ENCODE data around the gene CAMTA1. TPM values are rescaled to one million over a fixed set of nuclear protein-coding genes. Genes with fewer than 3 reads are reported as not detected.

CAMTA1 gene
- total RNA-seq, 1 donor from 2014 or later = 47.9 TPM

DNA sequence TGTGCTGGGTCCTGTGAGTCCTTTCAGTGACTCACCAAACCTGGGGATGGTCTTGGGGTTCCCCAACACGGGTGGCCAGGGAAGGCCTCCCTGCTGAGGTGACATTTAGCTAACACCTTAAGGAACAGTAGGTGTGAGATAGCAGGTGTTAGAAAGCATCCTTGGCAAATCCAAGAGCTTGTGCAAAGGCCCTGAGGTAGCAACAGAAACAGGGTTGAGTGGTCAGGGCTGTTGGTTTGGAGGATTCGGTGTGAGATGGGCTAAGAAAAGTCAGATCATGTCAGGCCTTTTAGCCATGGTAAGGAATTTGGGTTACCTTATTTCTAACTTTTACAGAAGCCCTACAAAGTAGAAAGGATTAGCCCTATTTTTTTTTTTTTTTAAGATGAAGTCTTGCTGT, 343.0 kb downstream of the CAMTA1 start:
- Histone ChIP-seq H3K9me3 (no peaks in the 10 kb centered on the region), H3K36me3 (no peaks in the 10 kb centered on the region), H3K4me3 (no peak overlapping the region), H3K27me3 (ENCODE audit: low read depth) (no peaks in the 10 kb centered on the region), H3K4me1 (no peaks in the 10 kb centered on the region), H3K27ac (no peak overlapping the region)
- intact Hi-C loops (cut with DNase I) = no loop called here
- TF ChIP-seq, protein P1, sequence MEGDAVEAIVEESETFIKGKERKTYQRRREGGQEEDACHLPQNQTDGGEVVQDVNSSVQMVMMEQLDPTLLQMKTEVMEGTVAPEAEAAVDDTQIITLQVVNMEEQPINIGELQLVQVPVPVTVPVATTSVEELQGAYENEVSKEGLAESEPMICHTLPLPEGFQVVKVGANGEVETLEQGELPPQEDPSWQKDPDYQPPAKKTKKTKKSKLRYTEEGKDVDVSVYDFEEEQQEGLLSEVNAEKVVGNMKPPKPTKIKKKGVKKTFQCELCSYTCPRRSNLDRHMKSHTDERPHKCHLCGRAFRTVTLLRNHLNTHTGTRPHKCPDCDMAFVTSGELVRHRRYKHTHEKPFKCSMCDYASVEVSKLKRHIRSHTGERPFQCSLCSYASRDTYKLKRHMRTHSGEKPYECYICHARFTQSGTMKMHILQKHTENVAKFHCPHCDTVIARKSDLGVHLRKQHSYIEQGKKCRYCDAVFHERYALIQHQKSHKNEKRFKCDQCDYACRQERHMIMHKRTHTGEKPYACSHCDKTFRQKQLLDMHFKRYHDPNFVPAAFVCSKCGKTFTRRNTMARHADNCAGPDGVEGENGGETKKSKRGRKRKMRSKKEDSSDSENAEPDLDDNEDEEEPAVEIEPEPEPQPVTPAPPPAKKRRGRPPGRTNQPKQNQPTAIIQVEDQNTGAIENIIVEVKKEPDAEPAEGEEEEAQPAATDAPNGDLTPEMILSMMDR (IDR thresholded peaks at IDR 0.05) = no peak
- ATAC-seq (no peak), DNase-seq (no peak)

DNA sequence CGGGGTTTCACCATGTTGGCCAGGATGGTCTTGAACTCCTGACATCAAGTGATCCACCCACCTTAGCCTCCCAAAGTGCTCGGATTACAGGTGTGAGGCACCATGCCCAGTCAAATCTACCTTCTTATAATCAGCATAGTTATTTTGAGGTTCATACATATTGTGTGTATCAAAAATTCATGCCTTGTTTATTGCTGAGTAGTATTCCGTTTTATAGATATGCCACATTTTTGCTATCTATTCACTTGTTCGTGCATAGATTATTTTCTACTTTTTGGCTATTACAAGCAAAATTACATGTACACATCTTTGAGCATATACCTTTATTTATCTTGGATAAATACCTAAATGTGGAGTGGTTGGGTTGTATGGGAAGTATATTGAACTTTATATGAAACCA, 344.9 kb downstream of the CAMTA1 start:
- H3K4me1 ChIP-seq = no peaks in the 10 kb centered on the region
- no peaks in the 10 kb centered on the region for H3K9me3 ChIP-seq
- no peaks in the 10 kb centered on the region for H3K27me3 ChIP-seq (ENCODE audit: low read depth)
- no peak overlapping the region for H3K27ac ChIP-seq
- intact Hi-C loops (cut with DNase I) = no loop called here
- no peak for ATAC-seq
- TF ChIP-seq, protein P1 (IDR thresholded peaks at IDR 0.05) = no peak
- H3K4me3 ChIP-seq = no peak overlapping the region
- DNase-seq = no peak
- no peaks in the 10 kb centered on the region for H3K36me3 ChIP-seq

DNA sequence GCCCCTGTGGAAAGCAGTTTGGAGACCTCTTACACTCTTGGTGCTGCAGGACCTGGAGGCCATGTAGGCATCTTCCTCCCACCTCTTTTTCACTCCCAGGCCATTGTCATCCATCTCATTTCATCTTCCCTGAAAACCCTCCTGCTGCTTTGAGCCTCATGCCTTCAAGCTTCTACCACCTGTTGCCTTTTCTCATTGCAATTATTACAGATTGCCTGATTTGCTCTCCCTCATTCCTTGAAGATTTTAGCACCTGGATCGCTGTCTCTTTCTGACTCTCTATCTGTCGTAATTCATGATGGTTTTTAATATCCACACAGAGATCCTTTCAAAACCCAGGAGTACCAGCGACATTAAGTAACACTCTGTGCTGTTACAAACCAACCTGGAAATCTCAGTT, 350.2 kb downstream of the CAMTA1 start:
- Histone ChIP-seq H3K36me3 (no peaks in the 10 kb centered on the region), H3K4me3 (no peak overlapping the region), H3K9me3 (no peaks in the 10 kb centered on the region), H3K4me1 (no peaks in the 10 kb centered on the region), H3K27ac (no peak overlapping the region), H3K27me3 (ENCODE audit: low read depth) (no peaks in the 10 kb centered on the region)
- ATAC-seq (no peak), DNase-seq (no peak)
- intact Hi-C loops (cut with DNase I) = no loop called here
- TF ChIP-seq, protein P1 (IDR thresholded peaks at IDR 0.05) = no peak

DNA sequence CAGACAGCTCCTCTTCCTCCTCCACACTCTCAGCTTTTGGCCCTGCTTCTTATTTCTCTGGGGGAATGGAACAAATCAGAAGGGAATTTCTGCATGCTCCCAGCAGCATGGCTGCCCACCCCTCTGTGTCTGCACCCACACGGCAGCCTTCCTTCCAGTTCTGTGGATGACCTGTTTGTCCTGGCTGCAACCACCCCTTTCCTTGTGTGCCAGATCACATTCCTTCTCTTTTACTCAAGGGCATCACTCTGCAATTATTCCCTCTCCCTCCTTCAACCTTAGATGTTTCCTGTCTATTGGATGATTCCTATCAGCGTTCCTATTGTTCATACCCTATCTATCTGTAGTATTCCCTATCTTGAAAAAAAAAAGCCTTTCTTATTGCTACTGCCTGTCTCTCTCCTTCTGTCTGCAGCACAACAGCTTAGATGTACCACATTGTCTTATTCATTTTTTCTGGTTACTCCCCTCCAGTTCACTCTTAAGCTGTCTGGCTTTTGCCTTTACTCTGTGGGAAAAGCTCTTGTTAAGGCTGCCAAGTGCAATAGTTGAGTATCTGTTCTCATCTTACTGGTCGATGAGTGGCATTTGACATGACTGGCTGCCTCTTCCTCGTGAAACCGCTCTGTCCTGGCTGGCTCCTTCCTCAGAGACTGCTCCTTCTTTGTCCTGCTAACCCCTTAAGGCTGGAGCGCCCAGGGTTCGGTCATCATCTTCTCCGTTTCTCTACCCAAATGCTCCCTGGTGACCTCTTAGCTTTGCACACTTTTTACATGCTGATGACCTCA, 351.1 kb downstream of the CAMTA1 start:
- no peak for DNase-seq
- no peaks in the 10 kb centered on the region for H3K27me3 ChIP-seq (ENCODE audit: low read depth)
- H3K9me3 ChIP-seq = no peaks in the 10 kb centered on the region
- H3K4me1 ChIP-seq = no peaks in the 10 kb centered on the region
- H3K36me3 ChIP-seq = no peaks in the 10 kb centered on the region
- H3K4me3 ChIP-seq = no peak overlapping the region
- H3K27ac ChIP-seq = no peak overlapping the region
- TF ChIP-seq, protein P1 (IDR thresholded peaks at IDR 0.05) = no peak
- intact Hi-C loops (cut with DNase I) = no loop called here
- ATAC-seq = no peak

DNA sequence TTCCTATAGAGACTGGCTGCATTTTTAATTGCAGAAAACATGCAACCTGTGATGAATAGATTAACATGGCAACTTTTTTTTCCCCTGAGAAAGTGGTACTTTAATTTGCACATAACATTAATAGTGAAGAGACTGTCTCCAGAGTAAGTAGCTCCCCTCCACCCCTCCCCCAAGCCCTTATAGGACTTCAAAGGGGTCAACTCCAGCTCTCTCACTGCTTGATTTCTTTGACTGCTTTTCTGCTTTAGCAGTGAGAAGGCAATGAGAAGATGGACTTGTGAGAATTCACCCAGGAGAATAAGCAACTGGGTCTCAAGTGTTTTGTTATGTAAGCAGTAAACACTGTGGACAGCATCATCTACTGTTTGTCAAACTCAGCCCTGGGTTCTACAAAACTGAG, 355.0 kb downstream of the CAMTA1 start:
- Histone ChIP-seq H3K4me3 (no peak overlapping the region), H3K36me3 (no peaks in the 10 kb centered on the region), H3K27me3 (ENCODE audit: low read depth) (no peaks in the 10 kb centered on the region), H3K4me1 (no peaks in the 10 kb centered on the region), H3K9me3 (no peaks in the 10 kb centered on the region), H3K27ac (no peak overlapping the region)
- TF ChIP-seq, protein P1 (IDR thresholded peaks at IDR 0.05) = no peak
- DNase-seq = no peak
- intact Hi-C loops (cut with DNase I) = no loop called here
- ATAC-seq = no peak

Data from lower lobe of right lung (tissue), 2 donors.